AG10803 (cell line): ENCODE results near the gene MINPP1.

Source experiments
- DNase-seq: peaks from one replicate; pipeline ENCODE4 v3.0.0; 2010; ENCODE audit warnings: low read depth
- H3K4me3 ChIP-seq: 2 replicates; pipeline ENCODE4 v1.5.1; 2011; ENCODE audit warnings: mild to moderate bottlenecking, low read length, control low read depth
- TF ChIP-seq, protein P1 (sequence below): conservative IDR thresholded peaks from 2 replicates; pipeline ENCODE4 v1.5.1; 2011; ENCODE audit warnings: mild to moderate bottlenecking, low read length, control low read depth, inconsistent platforms

MINPP1 gene

DNA sequence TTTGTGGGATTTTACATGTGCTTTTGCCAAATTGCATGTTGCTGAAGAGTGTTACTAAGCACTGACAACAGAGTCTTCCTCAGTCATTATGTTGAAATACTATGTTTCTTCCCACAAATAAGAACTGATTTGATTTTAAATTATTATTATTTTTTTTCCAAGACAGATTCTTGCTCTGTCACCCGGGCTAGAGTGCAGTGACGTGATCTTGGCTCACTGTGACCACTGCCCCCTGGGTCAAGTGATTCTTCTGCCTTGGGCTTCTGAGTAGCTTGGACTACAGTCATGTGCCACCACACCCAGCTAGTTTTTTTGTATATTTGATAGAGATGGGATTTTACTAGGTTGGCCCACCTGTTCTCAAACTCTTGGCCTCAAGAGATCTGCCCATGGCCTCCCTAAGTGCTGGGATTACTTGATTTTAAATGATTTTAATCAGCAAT lies 42.3 kb downstream of the MINPP1 start:
- DNase-seq, result peak; percentile 77
- TF ChIP-seq, protein P1, sequence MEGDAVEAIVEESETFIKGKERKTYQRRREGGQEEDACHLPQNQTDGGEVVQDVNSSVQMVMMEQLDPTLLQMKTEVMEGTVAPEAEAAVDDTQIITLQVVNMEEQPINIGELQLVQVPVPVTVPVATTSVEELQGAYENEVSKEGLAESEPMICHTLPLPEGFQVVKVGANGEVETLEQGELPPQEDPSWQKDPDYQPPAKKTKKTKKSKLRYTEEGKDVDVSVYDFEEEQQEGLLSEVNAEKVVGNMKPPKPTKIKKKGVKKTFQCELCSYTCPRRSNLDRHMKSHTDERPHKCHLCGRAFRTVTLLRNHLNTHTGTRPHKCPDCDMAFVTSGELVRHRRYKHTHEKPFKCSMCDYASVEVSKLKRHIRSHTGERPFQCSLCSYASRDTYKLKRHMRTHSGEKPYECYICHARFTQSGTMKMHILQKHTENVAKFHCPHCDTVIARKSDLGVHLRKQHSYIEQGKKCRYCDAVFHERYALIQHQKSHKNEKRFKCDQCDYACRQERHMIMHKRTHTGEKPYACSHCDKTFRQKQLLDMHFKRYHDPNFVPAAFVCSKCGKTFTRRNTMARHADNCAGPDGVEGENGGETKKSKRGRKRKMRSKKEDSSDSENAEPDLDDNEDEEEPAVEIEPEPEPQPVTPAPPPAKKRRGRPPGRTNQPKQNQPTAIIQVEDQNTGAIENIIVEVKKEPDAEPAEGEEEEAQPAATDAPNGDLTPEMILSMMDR, result no peak
- H3K4me3 ChIP-seq, result no peak overlapping the region

DNA sequence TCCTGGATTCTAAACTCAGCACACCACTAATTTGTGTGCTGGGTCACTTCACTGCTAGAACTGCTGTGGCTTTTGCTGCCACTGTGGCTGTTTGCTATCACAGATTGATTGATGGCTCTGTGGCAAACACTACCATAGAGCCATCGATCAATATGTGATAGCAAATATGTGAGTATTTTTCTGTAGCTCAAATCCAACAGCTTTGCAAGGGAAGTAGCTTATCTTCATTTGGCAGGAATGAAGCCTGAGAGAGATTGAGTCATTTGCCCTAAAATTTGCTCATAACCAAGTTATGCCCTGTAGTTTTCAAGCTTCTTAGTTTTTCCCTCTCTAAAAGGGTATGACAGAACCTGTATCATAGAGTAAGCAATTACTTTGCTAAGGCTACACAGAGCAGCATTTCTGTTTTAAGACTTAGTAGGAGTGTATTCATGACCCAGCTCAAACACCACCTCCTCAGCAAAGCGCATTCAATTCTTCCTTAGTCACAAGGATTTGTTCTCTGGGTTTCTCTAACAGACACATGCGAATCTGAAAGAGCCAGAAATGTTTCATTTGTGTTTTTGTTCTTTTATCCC lies 43.1 kb downstream of the MINPP1 start:
- TF ChIP-seq, protein P1, result no peak
- no peak overlapping the region for H3K4me3 ChIP-seq
- peak; percentile 74 for DNase-seq

DNA sequence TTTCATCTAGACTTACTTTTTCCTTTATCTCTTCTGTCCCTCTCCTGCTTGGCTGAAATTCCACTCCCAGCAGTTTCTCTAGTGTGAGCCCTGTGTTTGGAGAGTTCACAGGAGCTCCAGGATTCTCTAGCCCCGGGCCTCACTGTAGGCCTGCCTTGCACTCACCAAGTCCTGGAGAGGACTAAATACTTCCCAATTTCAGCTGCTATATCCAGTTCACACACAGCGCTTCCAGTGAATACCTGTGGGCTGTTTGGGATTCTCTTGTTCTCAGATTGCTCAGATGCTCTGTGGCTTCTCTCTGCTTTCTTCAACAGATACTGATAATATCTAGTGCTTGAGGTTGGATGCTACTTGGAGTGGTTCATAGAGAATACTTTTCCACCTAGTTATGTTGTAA lies 46.0 kb downstream of the MINPP1 start:
- DNase-seq, result no peak
- H3K4me3 ChIP-seq, result no peak overlapping the region
- TF ChIP-seq, protein P1, result no peak

DNA sequence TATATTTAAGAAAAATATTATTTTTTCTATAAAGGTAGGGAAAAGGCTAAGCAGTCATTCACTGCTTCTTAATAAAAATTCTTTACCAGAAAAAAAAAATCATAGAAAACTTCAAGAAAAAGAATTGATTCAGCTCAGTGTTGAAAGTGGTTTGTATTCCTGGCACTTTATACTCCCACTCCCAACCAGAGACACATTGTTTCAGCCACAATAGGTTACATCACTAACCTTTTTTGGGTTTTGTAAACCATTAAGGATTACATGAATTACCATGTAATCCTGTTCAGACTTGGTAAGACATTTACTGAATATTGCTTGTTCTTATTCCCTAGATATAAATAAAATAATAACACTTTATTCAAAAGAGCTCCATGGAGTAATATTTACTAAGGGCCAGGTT lies 46.6 kb downstream of the MINPP1 start:
- H3K4me3 ChIP-seq, result no peak overlapping the region
- TF ChIP-seq, protein P1, result no peak
- DNase-seq, result no peak

DNA sequence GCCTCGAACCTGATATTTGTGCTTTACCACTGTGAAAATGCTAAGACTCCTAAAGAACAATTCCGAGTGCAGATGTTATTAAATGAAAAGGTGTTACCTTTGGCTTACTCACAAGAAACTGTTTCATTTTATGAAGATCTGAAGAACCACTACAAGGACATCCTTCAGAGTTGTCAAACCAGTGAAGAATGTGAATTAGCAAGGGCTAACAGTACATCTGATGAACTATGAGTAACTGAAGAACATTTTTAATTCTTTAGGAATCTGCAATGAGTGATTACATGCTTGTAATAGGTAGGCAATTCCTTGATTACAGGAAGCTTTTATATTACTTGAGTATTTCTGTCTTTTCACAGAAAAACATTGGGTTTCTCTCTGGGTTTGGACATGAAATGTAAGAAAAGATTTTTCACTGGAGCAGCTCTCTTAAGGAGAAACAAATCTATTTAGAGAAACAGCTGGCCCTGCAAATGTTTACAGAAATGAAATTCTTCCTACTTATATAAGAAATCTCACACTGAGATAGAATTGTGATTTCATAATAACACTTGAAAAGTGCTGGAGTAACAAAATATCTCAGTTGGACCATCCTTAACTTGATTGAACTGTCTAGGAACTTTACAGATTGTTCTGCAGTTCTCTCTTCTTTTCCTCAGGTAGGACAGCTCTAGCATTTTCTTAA lies 47.7 kb downstream of the MINPP1 start:
- H3K4me3 ChIP-seq, result no peak overlapping the region
- TF ChIP-seq, protein P1, result no peak
- DNase-seq, result no peak

DNA sequence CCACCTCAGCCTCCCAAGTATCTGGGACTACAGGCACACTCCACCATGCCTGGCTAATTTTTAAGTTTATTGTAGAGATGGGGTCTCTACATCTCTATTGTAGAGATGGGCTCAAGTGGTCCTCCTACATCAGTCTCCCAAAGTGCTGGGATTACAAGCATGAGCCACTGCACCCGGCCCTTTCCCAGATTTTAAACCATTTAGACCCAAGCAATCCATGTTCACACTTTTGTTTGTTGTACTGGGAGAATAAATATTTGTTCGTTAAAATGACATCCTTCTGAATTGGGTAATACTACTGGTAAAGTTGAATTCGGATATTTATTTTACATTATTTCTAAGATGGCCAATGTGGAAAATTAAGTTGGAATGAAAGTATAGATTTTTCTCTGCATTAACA lies 52.7 kb downstream of the MINPP1 start:
- TF ChIP-seq, protein P1, result no peak
- H3K4me3 ChIP-seq, result no peak overlapping the region
- no peak for DNase-seq

DNA sequence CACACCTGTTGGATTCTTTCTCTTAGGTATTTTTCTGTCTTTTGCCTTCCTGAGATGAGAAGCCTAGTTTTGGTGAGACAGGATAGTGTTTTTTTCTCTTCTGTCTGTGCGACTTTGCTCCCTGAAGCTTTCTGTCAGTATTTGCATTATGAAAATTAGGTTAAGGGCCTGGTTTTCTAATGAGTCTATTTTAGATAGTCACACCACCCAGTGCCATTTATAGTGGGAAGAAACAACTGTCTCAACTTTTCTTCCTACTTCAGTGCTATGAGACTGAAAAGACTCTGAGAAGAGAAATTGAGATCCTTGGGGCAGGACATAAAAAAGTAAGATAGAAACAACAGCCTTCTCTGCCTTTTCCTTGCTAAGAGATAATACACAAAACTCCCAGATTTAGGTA lies 53.6 kb downstream of the MINPP1 start:
- H3K4me3 ChIP-seq, result no peak overlapping the region
- DNase-seq, result no peak
- TF ChIP-seq, protein P1, result no peak
